ENCODE data around the gene IL17F. TPM values are rescaled to one million over a fixed set of nuclear protein-coding genes. Genes with fewer than 3 reads are reported as not detected.

IL17F gene
- total and polyA plus RNA-seq, 9 donors: not detected

DNA sequence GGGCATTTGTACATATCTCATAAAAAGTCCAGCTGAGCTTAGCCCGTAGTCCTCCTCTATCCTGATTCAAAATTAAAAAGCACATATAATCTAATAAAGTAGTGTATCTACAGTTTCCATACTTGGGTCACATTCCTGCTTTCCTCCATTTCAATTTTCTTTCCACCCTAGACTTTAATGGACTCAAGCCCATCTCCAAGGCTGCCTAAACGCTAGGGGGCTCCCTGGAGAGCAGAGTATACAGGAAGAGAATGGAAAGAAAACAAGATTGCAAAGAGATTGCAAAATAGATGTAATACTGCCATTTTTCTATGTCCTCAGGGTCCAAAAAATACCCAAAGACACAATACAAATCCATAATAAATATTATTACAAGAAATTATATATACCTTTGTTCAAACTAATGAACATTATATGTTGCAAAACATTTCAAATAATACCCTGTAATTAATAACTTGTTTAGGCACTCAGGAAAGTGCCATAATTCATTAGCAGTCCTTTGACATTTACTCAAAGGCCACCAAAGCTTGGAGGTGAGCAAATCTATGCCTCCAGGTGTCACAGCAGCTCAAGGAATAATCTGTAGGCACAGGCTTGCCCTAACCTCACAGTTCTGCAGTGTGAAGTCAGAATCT is 42.6 kb upstream of the IL17F start:
- 24 to 29% (median 27%) methylated on average over 2 of the region's 2 CpGs for WGBS, 3 donors
- intact Hi-C loops (cut with DNase I): loop anchor here (5.0 to 10.0 kb wide), 5 partner anchors 108 to 375 kb away; no protein-coding TSS in a partner anchor
- no peak overlapping the region for H3K27ac ChIP-seq

DNA sequence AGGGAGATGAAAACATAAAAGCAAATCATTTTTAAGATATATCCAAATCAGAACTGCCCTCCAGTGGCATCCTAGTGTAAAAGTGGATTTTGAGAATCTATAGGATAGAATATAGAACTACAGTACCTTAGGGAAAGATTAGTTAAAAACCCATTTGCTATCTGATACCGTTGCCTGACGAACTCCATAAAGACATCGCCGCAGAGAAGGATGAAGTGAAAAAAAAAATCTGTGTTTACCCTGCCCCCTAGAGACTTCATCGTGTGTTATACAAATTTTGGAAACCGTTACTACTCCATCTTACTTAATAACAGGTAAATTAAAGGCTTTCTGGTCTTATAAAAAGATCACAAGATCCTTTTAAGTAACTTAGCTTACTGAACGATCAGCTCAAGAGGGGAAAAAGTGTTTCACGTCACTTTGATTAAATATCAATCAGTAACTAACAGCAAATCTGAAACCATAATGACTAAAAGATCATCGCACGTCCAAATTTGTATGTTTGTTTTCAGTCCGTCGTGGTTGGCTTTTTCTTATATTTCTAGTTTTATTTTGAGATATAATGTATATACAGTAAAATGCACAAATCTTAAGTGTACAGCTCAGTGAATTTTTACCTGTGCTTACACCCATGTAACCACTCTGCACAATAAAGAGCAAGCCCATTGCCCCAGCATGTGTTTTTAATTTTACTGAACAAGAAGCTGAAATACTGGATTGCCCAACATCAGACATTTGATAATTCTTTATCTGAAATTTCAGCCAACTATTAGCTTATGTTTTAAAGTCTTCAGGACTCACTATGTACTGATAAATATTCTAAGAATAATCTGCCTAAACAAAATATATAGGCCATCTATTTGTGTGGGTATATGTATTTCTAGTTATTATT is 41.1 kb upstream of the IL17F start:
- intact Hi-C loops (cut with DNase I): loop anchor here (5.0 to 10.0 kb wide), 5 partner anchors 109 to 377 kb away; no protein-coding TSS in a partner anchor
- TF ChIP-seq, protein P1, sequence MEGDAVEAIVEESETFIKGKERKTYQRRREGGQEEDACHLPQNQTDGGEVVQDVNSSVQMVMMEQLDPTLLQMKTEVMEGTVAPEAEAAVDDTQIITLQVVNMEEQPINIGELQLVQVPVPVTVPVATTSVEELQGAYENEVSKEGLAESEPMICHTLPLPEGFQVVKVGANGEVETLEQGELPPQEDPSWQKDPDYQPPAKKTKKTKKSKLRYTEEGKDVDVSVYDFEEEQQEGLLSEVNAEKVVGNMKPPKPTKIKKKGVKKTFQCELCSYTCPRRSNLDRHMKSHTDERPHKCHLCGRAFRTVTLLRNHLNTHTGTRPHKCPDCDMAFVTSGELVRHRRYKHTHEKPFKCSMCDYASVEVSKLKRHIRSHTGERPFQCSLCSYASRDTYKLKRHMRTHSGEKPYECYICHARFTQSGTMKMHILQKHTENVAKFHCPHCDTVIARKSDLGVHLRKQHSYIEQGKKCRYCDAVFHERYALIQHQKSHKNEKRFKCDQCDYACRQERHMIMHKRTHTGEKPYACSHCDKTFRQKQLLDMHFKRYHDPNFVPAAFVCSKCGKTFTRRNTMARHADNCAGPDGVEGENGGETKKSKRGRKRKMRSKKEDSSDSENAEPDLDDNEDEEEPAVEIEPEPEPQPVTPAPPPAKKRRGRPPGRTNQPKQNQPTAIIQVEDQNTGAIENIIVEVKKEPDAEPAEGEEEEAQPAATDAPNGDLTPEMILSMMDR (IDR thresholded peaks at IDR 0.05): peak in 1 of 3 donors; percentile 5
- no peak for TF ChIP-seq POLR2A (IDR thresholded peaks at IDR 0.05)
- Histone ChIP-seq H3K27ac (no peak overlapping the region), H3K4me3 (peak overlapping the region; percentile 50), H3K36me3 (no peaks in the 10 kb centered on the region), H3K9me3 (no peaks in the 10 kb centered on the region), H3K27me3 (no peaks in the 10 kb centered on the region), H3K4me1 (ENCODE audit: insufficient read depth) (no peaks in the 10 kb centered on the region)
- 14 to 22% (median 16%) methylated on average over 12 of the region's 12 CpGs for WGBS, 3 donors
- DNase-seq: no peak

More for the DNA sequence above, 42.6 kb upstream of the IL17F start:
- Histone ChIP-seq H3K27me3 (no peaks in the 10 kb centered on the region), H3K4me3 (no peak overlapping the region), H3K4me1 (ENCODE audit: insufficient read depth) (no peaks in the 10 kb centered on the region), H3K9me3 (no peaks in the 10 kb centered on the region), H3K36me3 (no peaks in the 10 kb centered on the region)
- TF ChIP-seq, protein P1 (IDR thresholded peaks at IDR 0.05): peak in 2 of 3 donors; percentile 24 to 28
- TF ChIP-seq POLR2A (IDR thresholded peaks at IDR 0.05): no peak
- DNase-seq: peak; percentile 42 to 72 (median 68)

DNA sequence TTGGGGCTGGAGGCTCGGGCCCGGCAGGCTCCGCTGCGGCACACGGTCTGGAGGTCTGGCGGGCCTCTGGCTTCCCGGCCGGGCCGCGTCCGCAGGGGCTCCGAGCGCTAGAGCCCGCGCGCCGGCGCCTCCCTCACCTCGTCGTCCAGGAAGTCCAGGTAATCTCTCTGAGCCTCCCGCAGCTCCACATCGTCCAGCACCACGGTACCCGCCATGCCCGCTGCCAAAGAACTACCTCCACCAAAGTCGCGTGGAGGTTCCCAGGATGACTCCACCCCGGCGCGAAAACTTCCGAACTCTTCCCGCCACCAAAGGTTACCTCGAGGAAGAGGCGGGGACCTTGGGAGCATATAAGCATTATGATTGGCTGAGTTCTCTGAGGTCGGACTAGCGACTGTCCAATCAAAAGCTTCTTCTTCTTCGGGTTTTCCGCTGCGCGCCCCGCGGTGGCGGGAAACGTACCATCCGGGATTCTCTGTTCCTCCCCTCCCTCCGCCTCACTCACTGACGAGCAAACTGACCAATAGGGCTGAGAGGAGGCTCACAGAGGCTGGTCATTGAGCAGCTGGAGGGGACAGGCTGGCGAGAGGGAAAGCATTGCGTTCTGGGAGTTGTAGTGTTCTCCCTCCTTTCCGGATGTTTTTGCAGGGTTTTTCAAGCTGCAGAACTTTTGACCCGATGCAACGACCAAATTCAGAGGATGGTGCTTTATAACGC is 40.3 kb upstream of the IL17F start, which contains the start of gene MCM3:
MCM3 (minus strand) TSS at position 283 of the 717 bp plus-strand sequence; CDS start at position 215, 68 bp downstream.
- peak; percentile 94 to 98 (median 96) for DNase-seq
- H3K4me3 ChIP-seq: peak within 1 kb of the TSS; percentile 80
- intact Hi-C loops (cut with DNase I): loop anchor here (5.0 to 10.0 kb wide), 5 partner anchors 110 to 378 kb away; no protein-coding TSS in a partner anchor
- H3K36me3 ChIP-seq: no peaks in the 10 kb centered on the region
- no peaks in the 10 kb centered on the region for H3K4me1 ChIP-seq (ENCODE audit: insufficient read depth)
- TF ChIP-seq, protein P1 (IDR thresholded peaks at IDR 0.05): peak in 2 of 3 donors; percentile 10 to 16
- no peak for TF ChIP-seq EP300 (IDR thresholded peaks at IDR 0.05)
- TF ChIP-seq POLR2A (IDR thresholded peaks at IDR 0.05): no peak
- WGBS, 3 donors: 1% methylated on average over 50 to 53 of the region's 53 CpGs
- no peaks in the 10 kb centered on the region for H3K9me3 ChIP-seq
- peak within 1 kb of the TSS in 1 of 2 donors; percentile 39 for H3K27ac ChIP-seq
- H3K27me3 ChIP-seq: no peaks in the 10 kb centered on the region

DNA sequence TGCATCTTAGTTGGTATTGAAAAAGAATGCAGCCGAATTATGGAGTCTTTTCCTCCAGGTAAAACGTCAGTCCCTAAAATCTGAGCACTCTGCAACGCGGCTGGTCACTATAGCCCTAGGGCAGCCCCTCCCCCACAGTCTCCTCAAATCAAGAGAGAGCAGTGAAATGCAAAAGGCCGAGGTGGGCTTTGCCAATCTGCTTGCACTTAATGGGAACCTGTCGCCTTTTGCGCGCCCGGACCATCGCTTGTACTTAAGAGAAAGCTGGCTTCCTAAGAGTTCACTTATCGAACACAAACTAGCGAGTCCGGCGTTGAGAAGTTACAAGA is 39.8 kb upstream of the IL17F start:
- H3K9me3 ChIP-seq: no peaks in the 10 kb centered on the region
- TF ChIP-seq POLR2A (IDR thresholded peaks at IDR 0.05) (no peak), EP300 (IDR thresholded peaks at IDR 0.05) (no peak)
- TF ChIP-seq, protein P1 (IDR thresholded peaks at IDR 0.05): no peak
- no peaks in the 10 kb centered on the region for H3K36me3 ChIP-seq
- WGBS, 3 donors: 0 to 1% (median 0%) methylated on average over 14 of the region's 14 CpGs
- H3K4me3 ChIP-seq: peak overlapping the region; percentile 80
- peak in 3 of 5 donors; percentile 28 to 58 (median 40) for DNase-seq
- no peaks in the 10 kb centered on the region for H3K27me3 ChIP-seq
- H3K27ac ChIP-seq: peak overlapping the region in 1 of 2 donors; percentile 39
- no peaks in the 10 kb centered on the region for H3K4me1 ChIP-seq (ENCODE audit: insufficient read depth)
- intact Hi-C loops (cut with DNase I): loop anchor here in 3 of 4 donors (10.0 kb wide), 3 partner anchors 111 to 131 kb away; no protein-coding TSS in a partner anchor

Measured in ovary (tissue), 9 donors.